Stimulated activated CD4-positive, alpha-beta T cell treated with anti-CD3 and anti-CD28 coated beads, Interleukin-12 subunit alpha, Interleukin-12 subunit beta, amount 100 ng/mL, for 48 hours (primary cell): Measurements from ENCODE around the gene STRA8.

ENCODE experiments used
- DNase-seq, 3 donors: peaks; one replicate each; pipeline ENCODE4 v3.0.0-alpha.2; 2020; ENCODE audit warnings: low read depth in 2 of 3, low spot score in 1 of 3

The STRA8 gene

DNA sequence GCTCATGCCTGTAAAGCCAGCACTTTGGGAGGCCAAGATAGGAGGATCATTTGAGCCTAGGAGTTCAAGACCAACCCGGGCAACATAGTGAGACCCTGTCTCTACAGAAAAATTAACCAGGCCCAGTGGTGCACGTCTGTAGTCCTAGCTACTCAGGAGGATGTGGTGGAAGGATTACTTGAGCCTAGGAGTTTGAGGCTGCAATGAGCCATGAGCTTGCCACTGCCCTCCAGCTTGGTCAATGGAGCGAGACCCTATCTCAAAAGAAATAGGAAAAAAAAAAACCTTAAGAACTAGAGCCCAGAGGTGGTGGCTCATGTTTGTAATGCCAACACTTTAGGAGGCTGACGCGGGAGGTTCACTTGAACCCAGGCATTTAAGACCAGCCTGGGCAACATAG, 2.2 kb downstream of the STRA8 start:
- no peak for DNase-seq

DNA sequence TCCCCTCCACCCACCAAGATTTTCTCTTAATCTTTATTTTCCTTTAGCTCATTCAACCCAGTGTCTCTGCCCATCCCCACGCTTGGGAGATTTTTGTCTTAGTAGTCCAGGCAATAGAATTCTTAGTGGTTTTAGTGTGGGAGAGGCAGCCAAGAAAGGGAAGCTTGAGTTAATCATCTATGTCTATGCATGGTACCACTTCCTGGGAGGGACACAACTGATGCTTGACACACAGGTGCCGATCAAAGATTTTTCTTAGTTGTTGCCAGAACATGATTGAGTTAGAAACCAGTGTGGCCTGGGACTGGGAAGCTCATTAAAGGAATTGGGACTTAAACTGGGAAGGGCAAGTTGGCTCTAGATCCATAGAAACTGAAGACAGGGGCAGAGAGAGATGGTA, 3.1 kb downstream of the STRA8 start:
- DNase-seq, result no peak

- DNase-seq, result no peak
Measured at GRCh38 chr7:135238112-135238744, 4.6 kb downstream of the STRA8 start.

DNA sequence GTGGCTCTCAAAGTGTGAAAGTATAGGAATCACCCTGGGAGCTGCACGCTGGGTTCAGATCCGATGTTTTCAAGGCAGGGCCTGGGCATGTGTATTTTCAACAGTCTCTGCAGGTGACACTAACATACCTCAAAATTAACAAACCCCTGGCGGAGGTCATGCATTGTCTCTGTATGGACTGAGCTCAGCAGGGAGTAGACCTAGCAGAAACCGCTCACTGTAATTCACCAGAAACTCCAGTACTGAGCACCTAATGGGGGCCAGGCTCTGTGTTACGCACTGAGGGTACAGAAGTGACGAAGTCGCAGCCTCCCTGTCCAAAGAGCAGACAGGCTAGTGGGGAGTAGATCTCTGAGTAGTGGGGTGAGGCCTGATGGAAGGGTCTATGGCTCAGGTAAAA, 5.6 kb downstream of the STRA8 start:
- no peak for DNase-seq

DNA sequence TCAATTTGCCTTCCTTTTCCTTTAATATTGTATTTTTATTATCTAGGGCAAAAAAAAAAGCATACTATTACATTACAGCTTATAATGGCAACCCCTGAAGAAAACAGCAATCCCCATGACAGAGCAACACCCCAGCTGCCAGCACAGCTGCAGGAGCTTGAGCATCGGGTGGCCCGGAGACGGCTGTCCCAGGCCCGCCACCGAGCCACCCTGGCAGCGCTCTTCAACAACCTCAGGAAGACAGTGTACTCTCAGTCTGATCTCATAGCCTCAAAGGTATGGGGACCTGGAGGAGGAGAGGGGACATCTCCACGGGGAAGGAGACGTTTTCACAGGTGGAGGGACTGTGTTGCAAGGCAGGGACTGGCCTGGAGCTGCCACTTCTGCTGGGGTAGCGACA, 6.8 kb downstream of the STRA8 start:
- no peak for DNase-seq

- no peak for DNase-seq
Measured at GRCh38 chr7:135242096-135242684, 8.6 kb downstream of the STRA8 start.

GRCh38 chr7:135245226-135246190, 11.9 kb downstream of the STRA8 start:
- DNase-seq, result no peak

- no peak for DNase-seq
Measured at GRCh38 chr7:135246191-135246825, 12.7 kb downstream of the STRA8 start.

DNA sequence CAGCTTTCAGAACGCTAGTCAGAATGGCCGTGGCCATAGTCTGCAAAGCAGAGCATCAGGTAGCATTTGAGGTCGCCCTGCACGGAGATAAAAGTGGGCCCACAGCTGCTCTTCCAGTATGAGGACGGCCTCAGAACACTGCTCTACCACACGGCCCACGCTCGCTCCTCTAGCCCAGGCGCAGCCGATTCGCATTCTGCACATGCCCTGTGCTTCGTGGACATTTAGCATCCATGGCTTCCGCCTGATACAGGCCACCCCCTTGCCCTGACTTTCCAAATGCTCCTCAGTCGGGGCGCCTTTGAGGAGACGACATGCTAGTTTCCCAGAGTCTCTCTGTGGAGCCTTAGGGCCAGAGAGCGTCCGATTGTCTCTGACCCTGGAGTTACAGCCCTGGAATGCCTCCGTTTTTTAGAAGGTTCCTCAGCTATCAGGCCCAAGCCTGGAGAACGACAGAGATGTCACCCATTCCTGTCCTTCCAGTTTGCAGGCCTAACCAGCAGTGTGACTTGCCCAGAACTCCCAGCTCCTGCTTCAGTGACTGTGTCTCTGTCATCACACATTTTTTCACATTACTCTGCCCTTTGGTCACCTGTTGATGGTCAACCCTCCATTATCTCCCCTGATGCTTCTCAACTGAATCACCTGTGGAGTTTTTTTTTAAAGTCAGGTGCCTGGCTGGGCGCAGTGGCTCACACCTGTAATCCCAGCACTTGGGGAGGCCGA, 14.3 kb downstream of the STRA8 start:
- DNase-seq, result no peak

GRCh38 chr7:135248546-135248945, 14.9 kb downstream of the STRA8 start:
- no peak for DNase-seq

DNA sequence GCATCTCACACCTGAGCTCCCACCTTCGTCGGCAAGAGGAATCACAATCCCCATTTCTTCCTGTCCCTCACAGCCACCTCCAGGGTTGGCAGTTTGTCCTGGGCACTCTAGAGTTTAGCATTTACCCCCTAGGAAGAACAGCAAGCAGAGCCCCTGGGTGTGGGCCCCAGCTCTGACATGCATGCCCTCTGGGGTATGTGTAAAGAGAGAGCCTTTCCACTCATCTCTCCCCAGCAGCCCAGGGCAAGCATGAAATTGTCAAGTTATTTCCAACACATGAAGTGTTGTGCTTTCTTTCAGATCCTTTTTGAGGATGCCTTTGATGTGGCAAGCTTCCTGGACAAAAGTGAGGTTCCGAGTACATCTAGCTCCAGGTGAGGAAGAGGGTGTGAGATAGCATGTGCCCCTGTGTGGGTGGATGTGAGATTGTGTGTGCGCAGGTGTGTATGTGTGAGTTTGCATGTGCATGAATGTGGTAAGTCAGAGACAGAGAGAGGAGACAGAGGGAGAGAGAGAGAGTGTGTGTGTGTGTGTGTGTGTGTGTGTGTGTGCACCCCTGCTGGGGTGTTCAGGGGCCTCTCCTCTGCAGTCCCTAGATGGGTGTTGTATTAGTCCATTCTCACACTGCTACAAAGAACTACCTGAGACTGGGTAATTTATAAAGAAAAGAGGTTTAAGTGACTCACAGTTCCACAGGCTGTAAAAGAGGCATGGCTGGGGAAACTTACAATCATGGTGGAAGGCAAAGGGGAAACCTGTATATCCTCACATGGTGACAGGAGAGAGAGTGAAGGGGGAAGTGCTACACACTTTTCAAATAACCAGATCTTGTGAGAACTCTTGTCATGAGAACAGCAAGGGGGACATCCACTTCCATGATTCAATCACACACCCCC, 18.1 kb downstream of the STRA8 start:
- no peak for DNase-seq

DNA sequence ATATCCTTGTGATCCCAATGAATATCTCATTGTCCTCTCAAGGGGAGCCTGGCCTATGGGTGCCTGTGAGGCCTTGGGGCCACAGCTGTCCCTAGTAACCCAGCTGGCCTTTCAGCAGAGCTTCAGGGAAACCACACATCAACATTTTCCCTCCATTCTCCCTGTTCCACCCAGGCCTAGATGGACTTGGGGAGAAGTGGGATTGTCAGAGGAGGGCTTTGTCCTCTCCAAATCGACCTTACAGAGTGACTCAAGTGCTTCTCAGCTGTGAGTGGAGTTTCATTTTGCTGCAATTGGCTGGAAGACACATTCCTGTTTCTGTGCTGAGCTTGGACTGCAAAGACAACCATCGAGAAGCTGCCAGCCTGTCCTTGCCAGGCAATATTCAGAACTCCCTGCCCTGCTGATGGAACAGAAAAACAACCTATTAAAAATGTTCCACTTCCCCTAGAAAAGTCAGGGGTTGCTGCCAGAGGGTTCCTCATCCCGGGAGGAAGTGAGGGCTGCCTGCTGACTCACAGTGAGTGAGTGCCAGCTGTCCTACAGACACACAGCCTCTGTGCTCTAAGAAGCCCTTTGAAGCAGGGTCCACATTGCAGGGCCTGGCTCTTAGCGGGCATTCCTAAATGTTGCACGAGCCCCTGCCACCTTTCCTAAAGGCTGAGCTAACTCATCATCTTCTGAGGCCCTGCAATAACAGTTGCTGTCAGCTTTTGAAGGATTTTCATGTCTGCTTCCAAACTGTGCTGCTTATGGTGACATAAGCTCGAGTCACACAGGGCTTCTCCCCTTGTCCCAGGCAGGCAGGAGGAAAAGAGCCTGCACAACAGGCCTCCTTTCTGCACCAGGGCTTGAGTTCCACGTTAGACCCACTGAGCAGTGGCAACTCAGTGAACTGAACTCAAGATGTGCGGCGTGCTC, 20.5 kb downstream of the STRA8 start:
- DNase-seq, result no peak

GRCh38 chr7:135257790-135258189, 24.2 kb downstream of the STRA8 start:
- DNase-seq, result no peak

- no peak for DNase-seq
Measured at GRCh38 chr7:135258585-135258984, 24.9 kb downstream of the STRA8 start.

DNA sequence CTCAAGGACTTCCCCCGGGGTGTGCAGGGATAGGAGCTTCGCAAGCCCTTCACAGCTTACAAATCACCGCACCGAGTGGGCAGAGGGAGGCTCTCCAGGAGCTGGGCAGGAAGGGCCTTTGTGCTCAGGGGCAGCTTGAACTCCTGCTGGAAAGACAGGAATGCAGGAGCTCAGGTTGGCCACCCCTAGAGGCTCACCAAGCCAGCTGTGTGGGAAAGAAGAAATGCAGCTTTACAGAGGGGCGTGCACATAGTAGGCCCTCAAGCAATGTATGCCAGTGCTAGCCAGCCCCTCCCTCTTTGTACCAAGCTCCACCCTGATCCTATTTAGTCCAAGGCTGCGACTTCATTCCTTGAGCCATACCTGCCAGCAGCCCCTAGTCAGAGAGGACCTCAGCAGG, 26.1 kb downstream of the STRA8 start:
- no peak for DNase-seq

GRCh38 chr7:135260470-135260869, 26.8 kb downstream of the STRA8 start:
- DNase-seq, result no peak

GRCh38 chr7:135260930-135261721, 27.5 kb downstream of the STRA8 start:
- DNase-seq, result no peak
